H1 (cell line): ENCODE data around the gene BLNK. TPM values are rescaled to one million over a fixed set of nuclear protein-coding genes. Genes with fewer than 3 reads are reported as not detected.

Experiments used
- CTCF ChIA-PET: fragments of 300-600 bp; sonication (Branson Sonifier 250); formaldehyde crosslinking; loops from one replicate; lab custom pipeline; 2021; ENCODE audit not compliant: partially characterized antibody; lab: Charles Lee
- POLR2A ChIA-PET: fragments of 300-600 bp; sonication (Branson Sonifier 250); formaldehyde crosslinking; loops from one replicate; lab custom pipeline; 2021; ENCODE audit warnings: inconsistent platforms; ENCODE audit not compliant: partially characterized antibody; lab: Charles Lee
- DNase-seq, 2 experiments: peaks; one replicate each; pipeline versions ENCODE4 v3.0.0 to v3.0.0-alpha.2; 2010 to 2022; ENCODE audit warnings: low spot score in 2 of 2, low read depth in 1 of 2, mixed read lengths in 1 of 2
- FAIRE-seq: peaks from 2 replicates; lab custom pipeline; 2011; peaks lifted over from hg19 to GRCh38; lab: Jason Lieb, UNC
- H2AFZ ChIP-seq: 2 replicates; pipeline ENCODE4 v1.8.1; 2012; ENCODE audit warnings: low read length, inconsistent platforms
- H2AK5ac ChIP-seq: 2 replicates; pipeline ENCODE4 v1.6.1; 2013; ENCODE audit warnings: low read depth, low read length
- H2BK120ac ChIP-seq: replicated peaks from 2 replicates; pipeline ENCODE3; 2013; ENCODE audit warnings: low read depth, low read length, inconsistent platforms
- H2BK12ac ChIP-seq: 2 replicates; pipeline ENCODE4 v1.6.1; 2013; ENCODE audit warnings: low read depth, low read length
- H2BK15ac ChIP-seq: 2 replicates; pipeline ENCODE4 v1.6.1; 2013; ENCODE audit warnings: low read length
- H2BK20ac ChIP-seq: 2 replicates; pipeline ENCODE4 v1.6.1; 2013; ENCODE audit warnings: low read length
- H2BK5ac ChIP-seq: 2 replicates; pipeline ENCODE4 v1.6.1; 2013; ENCODE audit warnings: low read depth, low read length
- H3K14ac ChIP-seq: 2 replicates; pipeline ENCODE4 v1.6.1; 2013; ENCODE audit warnings: inconsistent platforms; ENCODE audit not compliant: insufficient read length
- H3K18ac ChIP-seq: 2 replicates; pipeline ENCODE4 v1.6.1; 2013; ENCODE audit warnings: low read length; ENCODE audit errors: extremely low read depth
- H3K23ac ChIP-seq: 2 replicates; pipeline ENCODE4 v1.6.1; 2013; ENCODE audit warnings: inconsistent platforms; ENCODE audit not compliant: insufficient read length
- H3K23me2 ChIP-seq: 2 replicates; pipeline ENCODE4 v1.6.1; 2013; ENCODE audit warnings: low read depth, low read length
- H3K27ac ChIP-seq: 2 replicates; pipeline ENCODE4 v1.6.1; 2011; ENCODE audit warnings: low read depth, low read length, inconsistent platforms
- H3K27me3 ChIP-seq, 4 experiments: replicated peaks in 1 of 4; 1 replicate in 1 of 4; 2 replicates in 3 of 4; pipeline versions ENCODE4 v1.6.1 to v1.8.1; 2011 to 2013; ENCODE audit warnings: low read length in 3 of 4, mild to moderate bottlenecking in 3 of 4, inconsistent platforms in 2 of 4, mixed read lengths in 2 of 4, moderate library complexity in 1 of 4; ENCODE audit not compliant: control insufficient read depth in 3 of 4, insufficient read depth in 3 of 4; ENCODE audit errors: extremely low read depth in 1 of 4
- H3K36me3 ChIP-seq, 4 experiments: 2 replicates each; pipeline versions ENCODE4 v1.6.1 to v1.8.1; 2011 to 2013; ENCODE audit warnings: mild to moderate bottlenecking in 4 of 4, low read length in 3 of 4, moderate library complexity in 2 of 4, control low read depth in 1 of 4, inconsistent platforms in 1 of 4; ENCODE audit not compliant: insufficient read depth in 4 of 4, control insufficient read depth in 2 of 4
- H3K4ac ChIP-seq: replicated peaks from 2 replicates; pipeline ENCODE3; 2013; ENCODE audit warnings: low read length, low read depth, mixed read lengths, inconsistent platforms; ENCODE audit not compliant: insufficient read length
- H3K4me1 ChIP-seq, 4 experiments: replicated peaks in 1 of 4; 1 replicate in 1 of 4; 2 replicates in 3 of 4; pipeline versions ENCODE4 v1.6.1 to v1.8.1; 2011 to 2013; ENCODE audit warnings: low read length in 3 of 4, inconsistent platforms in 2 of 4, mixed read lengths in 1 of 4; ENCODE audit not compliant: insufficient read depth in 4 of 4, control insufficient read depth in 3 of 4
- H3K4me2 ChIP-seq, 2 experiments: 2 replicates each; pipeline versions ENCODE4 v1.6.1 to v1.8.1; 2011 to 2013; ENCODE audit warnings: low read depth in 2 of 2, low read length in 2 of 2, control low read depth in 1 of 2, inconsistent platforms in 1 of 2, mild to moderate bottlenecking in 1 of 2; ENCODE audit not compliant: insufficient read depth in 1 of 2
- H3K4me3 ChIP-seq, 4 experiments: fragments of 200-600, 300-600 bp in 1 of 4; sonication (generic), shearing (Covaris generic), sonication (Bioruptor Twin) in 1 of 4; 2 replicates each; pipeline versions ENCODE4 v1.5.1 to v1.8.1; 2011 to 2016; ENCODE audit warnings: low read length in 4 of 4, low read depth in 3 of 4, control low read depth in 2 of 4, inconsistent platforms in 2 of 4, mild to moderate bottlenecking in 2 of 4, mixed read lengths in 1 of 4, moderate library complexity in 1 of 4; ENCODE audit not compliant: insufficient read depth in 2 of 4; ENCODE audit errors: extremely low read depth in 1 of 4
- H3K56ac ChIP-seq: replicated peaks from 2 replicates; pipeline ENCODE3; 2013; ENCODE audit warnings: low read depth, mild to moderate bottlenecking, mixed read lengths, low read length, inconsistent platforms; ENCODE audit not compliant: insufficient read length
- H3K79me1 ChIP-seq: 2 replicates; pipeline ENCODE4 v1.6.1; 2013; ENCODE audit warnings: low read depth, low read length, control low read depth
- H3K79me2 ChIP-seq, 2 experiments: 2 replicates each; pipeline versions ENCODE4 v1.6.1 to v1.8.1; 2012 to 2013; ENCODE audit warnings: low read length in 2 of 2, mild to moderate bottlenecking in 2 of 2, inconsistent platforms in 1 of 2; ENCODE audit not compliant: insufficient read depth in 2 of 2, control insufficient read depth in 1 of 2
- H3K9ac ChIP-seq, 4 experiments: replicated peaks in 1 of 4; 1 replicate in 1 of 4; 2 replicates in 3 of 4; pipeline versions ENCODE4 v1.6.1 to v1.8.1; 2011 to 2013; ENCODE audit warnings: low read depth in 3 of 4, low read length in 3 of 4, control low read depth in 2 of 4, mild to moderate bottlenecking in 2 of 4, moderate library complexity in 2 of 4, inconsistent platforms in 1 of 4; ENCODE audit errors: extremely low read depth in 1 of 4
- H3K9me3 ChIP-seq, 2 experiments: 2 replicates each; pipeline versions ENCODE4 v1.6.1 to v1.8.1; 2012 to 2013; ENCODE audit warnings: mild to moderate bottlenecking in 2 of 2, moderate library complexity in 2 of 2, control low read depth in 1 of 2, inconsistent platforms in 1 of 2, low read depth in 1 of 2, low read length in 1 of 2, mixed read lengths in 1 of 2; ENCODE audit not compliant: insufficient read depth in 2 of 2
- H4K20me1 ChIP-seq, 2 experiments: replicated peaks in 1 of 2; 2 replicates each; pipeline versions ENCODE3 to v1.8.1; 2011 to 2013; ENCODE audit warnings: inconsistent platforms in 2 of 2, low read length in 2 of 2, mild to moderate bottlenecking in 1 of 2; ENCODE audit not compliant: insufficient read depth in 2 of 2, control insufficient read depth in 1 of 2
- H4K5ac ChIP-seq: 2 replicates; pipeline ENCODE4 v1.6.1; 2013; ENCODE audit warnings: low read length, low read depth, mixed read lengths, inconsistent platforms; ENCODE audit not compliant: insufficient read length
- H4K8ac ChIP-seq: 2 replicates; pipeline ENCODE4 v1.8.0; 2013; ENCODE audit warnings: mild to moderate bottlenecking, moderate library complexity, low read length, inconsistent platforms; ENCODE audit not compliant: insufficient read depth; ENCODE audit errors: extremely low read depth
- H4K91ac ChIP-seq: replicated peaks from 2 replicates; pipeline ENCODE3; 2013; ENCODE audit warnings: low read length, mixed read lengths, inconsistent platforms; ENCODE audit not compliant: insufficient read length
- CREB1 ChIP-seq: IDR thresholded peaks from 2 replicates; pipeline ENCODE4 v1.6.1; 2012; ENCODE audit warnings: inconsistent platforms
- EGR1 ChIP-seq: IDR thresholded peaks from 2 replicates; pipeline ENCODE4 v1.6.1; 2011; ENCODE audit warnings: low read depth, low read length, borderline replicate concordance
- KDM4A ChIP-seq: IDR thresholded peaks from one replicate; pipeline ENCODE4 v1.7.1; 2012; ENCODE audit warnings: low read depth, mild to moderate bottlenecking, moderate library complexity, low read length, inconsistent platforms; ENCODE audit not compliant: severe bottlenecking
- MAFK ChIP-seq: IDR thresholded peaks from 2 replicates; pipeline ENCODE4 v1.6.1; 2012; ENCODE audit warnings: low read depth, mild to moderate bottlenecking, improper control_type of control experiment, low read length
- POU5F1 ChIP-seq: IDR thresholded peaks from 2 replicates; pipeline ENCODE4 v1.6.1; 2011; ENCODE audit warnings: low read depth, mild to moderate bottlenecking, low read length, moderate library complexity
- RAD21 ChIP-seq, 2 experiments: IDR thresholded peaks in 1 of 2; conservative IDR thresholded peaks in 1 of 2; 2 replicates each; pipeline ENCODE4 v1.6.1; 2011; ENCODE audit warnings: low read depth in 2 of 2, low read length in 2 of 2, improper control_type of control experiment in 1 of 2, inconsistent platforms in 1 of 2, mild to moderate bottlenecking in 1 of 2, moderate library complexity in 1 of 2
- TCF12 ChIP-seq: IDR thresholded peaks from 2 replicates; pipeline ENCODE4 v1.6.1; 2011; ENCODE audit warnings: low read depth, mild to moderate bottlenecking, low read length
- WGBS, 2 experiments: shearing (Covaris generic) in 1 of 2; methylation state at CpG; one replicate each; pipeline versions ENCODE4 v1.1.6 to v1.1.7; 2013 to 2015; ENCODE audit warnings: low lambda C conversion rate in 2 of 2, mixed read lengths in 2 of 2, inconsistent platforms in 1 of 2, low coverage in 1 of 2, missing lambda C conversion rate in 1 of 2; ENCODE audit not compliant: insufficient replicate concordance in 2 of 2, insufficient coverage in 1 of 2, insufficient read length in 1 of 2; ENCODE audit errors: extremely low coverage in 1 of 2, missing lambda C conversion rate in 1 of 2; 5-methylcytosine and 5-hydroxymethylcytosine counted together
- polyA plus RNA-seq, 7 experiments: library from polyadenylated mRNA; depleted of rRNA in 3 of 7; stranded (reverse) in 5 of 7; unstranded in 2 of 7; fragments of >200 nt in 5 of 7; fragments of 200-250 nt in 2 of 7; gene quantifications; 1 replicate in 5 of 7; 2 replicates in 1 of 7; 4 replicates in 1 of 7; pipeline versions ENCODE4 v1.2.1 to v1.2.3, GENCODE V29; 2011 to 2013; ENCODE audit warnings: missing spikeins in 2 of 7, mixed read lengths in 2 of 7
- total RNA-seq: library from RNA; stranded (reverse); fragmentation: NEBNext Ultra II Directional; extraction: Animal tissue kit (Norgen Biotek cat#: 25700); gene quantifications from 2 replicates; pipeline ENCODE4 v1.2.1, GENCODE V29; 2021
- TF ChIP-seq, protein P1 (sequence below): IDR thresholded peaks from 2 replicates; pipeline ENCODE4 v1.6.1; 2012; ENCODE audit warnings: low read length, inconsistent platforms
- TF ChIP-seq, protein P2 (sequence below): IDR thresholded peaks from 2 replicates; pipeline ENCODE4 v1.6.1; 2012; ENCODE audit warnings: inconsistent platforms

BLNK gene
- total and polyA plus RNA-seq, 2 of the 8 experiments (the other 6 are each of a cell fraction or from before 2014, with no cell fraction given), result not detected

DNA sequence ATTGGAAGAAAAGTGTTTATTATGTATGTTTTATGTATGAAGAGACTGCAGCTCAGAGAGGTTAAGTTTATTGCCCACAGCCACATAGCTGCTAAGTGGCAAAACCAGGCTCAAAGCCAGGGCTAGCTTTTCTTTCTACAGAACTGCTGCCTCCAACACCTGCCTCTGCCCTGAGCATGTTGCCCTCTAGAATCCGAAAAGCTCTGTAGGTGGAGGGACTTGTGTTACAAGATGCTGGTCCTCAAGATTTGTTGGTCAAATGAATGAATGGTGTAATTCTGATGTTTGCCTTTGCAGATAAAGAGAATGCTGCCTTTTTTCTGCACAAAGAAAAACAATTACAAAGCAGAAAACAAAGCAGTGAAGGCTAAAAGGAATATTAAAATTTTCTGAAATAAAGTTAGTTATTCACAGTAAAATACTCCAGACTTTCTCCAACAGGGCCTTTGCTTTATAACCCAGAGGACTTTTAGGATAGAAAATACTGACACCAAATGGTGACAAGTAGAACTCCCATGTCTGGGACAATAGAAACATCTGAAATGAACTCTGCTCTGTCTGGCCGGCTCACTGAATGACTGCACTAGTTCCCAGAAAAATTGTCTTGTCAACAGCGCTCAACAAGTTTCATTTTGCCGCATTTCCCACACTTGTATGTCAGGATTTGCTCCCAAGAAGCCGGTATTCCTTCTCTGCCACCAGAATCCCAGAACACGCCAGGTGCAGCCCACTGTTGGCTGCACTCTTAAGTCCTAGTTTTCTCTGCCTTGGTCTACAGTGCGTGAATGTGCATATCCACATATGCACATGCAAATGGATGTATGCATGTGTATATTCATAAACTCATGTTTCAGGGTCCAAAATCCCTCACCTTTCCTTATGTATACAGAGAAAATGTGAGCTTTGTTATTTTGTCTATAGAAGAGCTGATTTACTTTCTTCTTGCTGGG, 21.9 kb upstream of the BLNK start:
- Histone ChIP-seq H2AK5ac (no peak overlapping the region), H3K4me2 (no peak overlapping the region), H3K23ac (no peak overlapping the region), H4K8ac (no peak overlapping the region), H3K79me2 (no peaks in the 10 kb centered on the region), H2BK12ac (peak overlapping the region; percentile 79; the same call in 1 of the 2 replicates), H4K5ac (no peak overlapping the region), H3K4me3 (no peak overlapping the region), H2BK5ac (no peak overlapping the region), H2BK15ac (no peak overlapping the region), H3K9me3 (no peaks in the 10 kb centered on the region), H3K4ac (no peak overlapping the region), H3K36me3 (no peaks in the 10 kb centered on the region), H2BK120ac (peak overlapping the region; percentile 82), H3K4me1 (no peaks in the 10 kb centered on the region), H3K27ac (no peak overlapping the region), H2AFZ (peak overlapping the region; percentile 98), H3K27me3 (no peaks in the 10 kb centered on the region), H3K56ac (no peak overlapping the region), H3K18ac (no peak overlapping the region; the same call in 1 of the 2 replicates), H3K14ac (no peak overlapping the region), H3K79me1 (no peaks in the 10 kb centered on the region), H3K9ac (no peak overlapping the region), H2BK20ac (0 out of 2 replicates have a peak overlapping the region, but pooled peaks have one; percentile 40), H4K91ac (peak overlapping the region; percentile 47), H3K23me2 (no peaks in the 10 kb centered on the region), H4K20me1 (no peaks in the 10 kb centered on the region)
- ChIA-PET POLR2A (interaction anchor here (1.2 kb wide), 1 partner anchor 64 kb away, joined by 3 read pairs; no protein-coding TSS in a partner anchor), CTCF (interaction anchor here (0.6 to 7.1 kb wide), 33 partner anchors 9 to 278 kb away, joined by 3 to 151 read pairs (median 5); partner anchors contain the start of gene BLNK)
- no peak for DNase-seq
- 56% methylated on average over 7 of the region's 7 CpGs; no CpG with 5 or more reads in 1 of the 2 experiments for WGBS, 2 experiments
- FAIRE-seq, result peak; percentile 82
- TF ChIP-seq CREB1, result no peak
- no peak for TF ChIP-seq TCF12
- no peak for TF ChIP-seq KDM4A
- TF ChIP-seq, protein P1, sequence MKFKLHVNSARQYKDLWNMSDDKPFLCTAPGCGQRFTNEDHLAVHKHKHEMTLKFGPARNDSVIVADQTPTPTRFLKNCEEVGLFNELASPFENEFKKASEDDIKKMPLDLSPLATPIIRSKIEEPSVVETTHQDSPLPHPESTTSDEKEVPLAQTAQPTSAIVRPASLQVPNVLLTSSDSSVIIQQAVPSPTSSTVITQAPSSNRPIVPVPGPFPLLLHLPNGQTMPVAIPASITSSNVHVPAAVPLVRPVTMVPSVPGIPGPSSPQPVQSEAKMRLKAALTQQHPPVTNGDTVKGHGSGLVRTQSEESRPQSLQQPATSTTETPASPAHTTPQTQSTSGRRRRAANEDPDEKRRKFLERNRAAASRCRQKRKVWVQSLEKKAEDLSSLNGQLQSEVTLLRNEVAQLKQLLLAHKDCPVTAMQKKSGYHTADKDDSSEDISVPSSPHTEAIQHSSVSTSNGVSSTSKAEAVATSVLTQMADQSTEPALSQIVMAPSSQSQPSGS, result no peak
- no peak for TF ChIP-seq MAFK
- TF ChIP-seq, protein P2, sequence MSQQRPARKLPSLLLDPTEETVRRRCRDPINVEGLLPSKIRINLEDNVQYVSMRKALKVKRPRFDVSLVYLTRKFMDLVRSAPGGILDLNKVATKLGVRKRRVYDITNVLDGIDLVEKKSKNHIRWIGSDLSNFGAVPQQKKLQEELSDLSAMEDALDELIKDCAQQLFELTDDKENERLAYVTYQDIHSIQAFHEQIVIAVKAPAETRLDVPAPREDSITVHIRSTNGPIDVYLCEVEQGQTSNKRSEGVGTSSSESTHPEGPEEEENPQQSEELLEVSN, result no peak
- no peak for TF ChIP-seq POU5F1
- TF ChIP-seq RAD21 (IDR thresholded peaks at IDR 0.05 in 1 of 2, conservative IDR thresholded peaks at IDR 0.05 in 1 of 2; ENCODE audit: low read depth in 2 of 2, low read length in 2 of 2), result peak; percentile 68 to 82
- no peak for TF ChIP-seq EGR1
